HG03469 (cell line): ENCODE results near the gene EFCAB6.

ENCODE experiments used
- ATAC-seq: cut with Tn5 transposase; IDR thresholded peaks from one replicate; pipeline ENCODE4 v1.9.1; 2021; ENCODE audit warnings: mild to moderate bottlenecking, moderate library complexity, moderate number of reproducible peaks; ENCODE audit not compliant: unreplicated experiment

The EFCAB6 gene

DNA sequence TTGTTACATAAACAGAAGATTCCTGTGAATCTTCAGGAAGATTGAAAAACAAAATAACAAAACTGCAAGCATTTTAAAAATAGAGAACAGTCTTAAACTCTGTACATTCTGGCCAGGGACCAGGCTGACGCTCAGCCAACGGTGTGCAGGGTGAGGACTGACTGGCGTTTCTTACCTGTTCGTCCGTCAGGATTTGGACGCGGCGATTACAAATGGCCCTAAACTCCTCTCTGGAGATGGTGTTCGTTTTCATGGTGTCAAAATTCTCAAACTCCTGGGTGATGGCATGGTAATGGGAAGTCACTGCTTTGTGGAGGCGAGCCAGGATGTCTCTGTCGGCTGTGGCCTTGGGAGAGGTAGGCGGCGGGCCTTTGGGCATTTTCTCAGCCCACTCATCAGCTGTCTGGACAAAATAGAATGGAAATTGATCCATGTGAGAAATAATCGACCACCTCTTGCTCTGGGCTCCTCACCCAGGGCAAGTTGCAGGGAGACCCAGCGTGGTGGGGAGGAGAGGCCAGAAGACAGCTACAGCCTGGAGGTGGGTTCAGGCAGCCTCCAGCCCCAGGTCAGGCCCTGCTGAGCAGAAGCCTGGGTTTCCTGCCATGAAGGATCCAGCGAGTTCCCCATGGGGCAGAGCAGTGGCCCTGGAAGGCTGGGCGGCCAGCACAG lies 257.3 kb downstream of the EFCAB6 start:
- ATAC-seq: no peak

DNA sequence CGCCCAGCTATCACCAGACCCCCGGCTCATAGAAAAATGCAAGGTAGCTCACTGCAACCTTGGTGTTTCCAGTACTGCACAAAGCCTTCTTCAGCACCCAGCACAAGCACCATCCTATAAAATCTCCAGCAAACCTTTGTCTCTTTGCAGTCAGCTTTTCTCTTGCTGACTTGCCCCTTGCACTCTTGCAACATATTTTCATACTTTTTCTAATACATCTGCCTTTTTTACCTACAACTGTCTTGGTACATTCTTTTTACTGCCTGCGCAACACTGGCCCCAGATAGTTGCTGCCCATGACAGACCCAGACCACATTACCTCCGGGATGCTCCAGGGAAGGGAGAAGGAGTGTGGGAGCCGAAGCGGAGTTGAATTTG lies 257.9 kb downstream of the EFCAB6 start:
- ATAC-seq: no peak

- no peak for ATAC-seq
Observed at GRCh38 chr22:43553451-43554258, 258.4 kb downstream of the EFCAB6 start.

- no peak for ATAC-seq
Observed at GRCh38 chr22:43550672-43551071, 261.4 kb downstream of the EFCAB6 start.

GRCh38 chr22:43550024-43550620 lies 262.0 kb downstream of the EFCAB6 start:
- ATAC-seq: no peak

GRCh38 chr22:43546186-43546585 lies 265.9 kb downstream of the EFCAB6 start:
- ATAC-seq: no peak

DNA sequence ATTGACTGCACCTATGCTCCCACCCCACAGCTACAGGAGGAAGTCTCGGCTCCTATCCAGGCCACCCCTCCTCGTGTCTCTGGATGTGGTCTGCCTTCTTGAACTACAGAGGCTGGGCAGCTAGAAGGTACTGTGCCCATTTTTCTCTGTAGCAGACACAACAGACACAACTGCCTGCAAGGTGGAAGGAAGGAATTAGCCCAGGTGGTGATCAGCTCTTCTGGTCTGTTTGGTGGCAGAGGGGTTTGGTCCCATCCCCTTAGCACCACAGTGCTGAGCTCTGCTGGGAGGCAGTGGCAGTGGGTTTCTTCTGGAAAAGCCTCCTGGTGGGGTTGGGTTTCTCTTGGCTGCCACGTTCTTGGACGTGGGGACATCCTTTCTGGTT lies 267.8 kb downstream of the EFCAB6 start:
- ATAC-seq: no peak

DNA sequence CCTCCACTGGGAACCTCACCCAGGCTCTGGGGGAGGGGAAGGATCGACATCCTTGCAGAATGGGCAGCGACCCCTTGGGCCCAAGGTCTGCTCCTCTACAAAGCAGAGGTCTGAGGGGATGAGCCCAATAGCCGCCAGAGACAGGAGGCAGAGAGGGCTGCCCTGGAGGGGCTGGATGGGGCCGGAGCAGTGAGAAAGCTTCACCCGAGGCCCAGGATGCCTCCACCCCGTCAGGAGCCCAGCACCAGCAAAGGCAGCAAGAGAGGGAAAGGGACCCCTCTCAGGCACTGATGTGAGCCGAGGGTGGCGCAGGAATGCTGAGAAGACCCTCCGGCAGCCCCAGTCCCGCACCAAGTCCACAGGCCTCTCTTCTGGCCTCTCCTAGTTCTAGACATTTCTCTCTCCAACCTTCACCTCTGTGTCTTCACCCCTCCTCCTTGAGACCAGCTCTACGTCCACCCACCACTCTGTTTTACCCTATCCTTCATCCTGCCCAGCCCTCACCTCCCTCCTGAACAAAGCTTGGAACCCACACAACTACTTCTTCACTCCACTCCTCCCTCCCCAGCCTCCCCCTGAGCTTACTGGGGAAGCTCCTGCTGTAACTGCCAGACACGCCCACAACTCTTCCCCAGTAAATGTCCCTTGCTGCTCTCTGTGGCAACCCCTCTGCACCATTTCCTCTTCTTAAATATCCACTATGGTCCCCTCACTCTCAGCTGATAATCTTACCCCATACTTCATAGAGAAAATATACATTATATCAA lies 268.4 kb downstream of the EFCAB6 start:
- no peak for ATAC-seq

GRCh38 chr22:43542681-43543521 lies 269.2 kb downstream of the EFCAB6 start:
- no peak for ATAC-seq

DNA sequence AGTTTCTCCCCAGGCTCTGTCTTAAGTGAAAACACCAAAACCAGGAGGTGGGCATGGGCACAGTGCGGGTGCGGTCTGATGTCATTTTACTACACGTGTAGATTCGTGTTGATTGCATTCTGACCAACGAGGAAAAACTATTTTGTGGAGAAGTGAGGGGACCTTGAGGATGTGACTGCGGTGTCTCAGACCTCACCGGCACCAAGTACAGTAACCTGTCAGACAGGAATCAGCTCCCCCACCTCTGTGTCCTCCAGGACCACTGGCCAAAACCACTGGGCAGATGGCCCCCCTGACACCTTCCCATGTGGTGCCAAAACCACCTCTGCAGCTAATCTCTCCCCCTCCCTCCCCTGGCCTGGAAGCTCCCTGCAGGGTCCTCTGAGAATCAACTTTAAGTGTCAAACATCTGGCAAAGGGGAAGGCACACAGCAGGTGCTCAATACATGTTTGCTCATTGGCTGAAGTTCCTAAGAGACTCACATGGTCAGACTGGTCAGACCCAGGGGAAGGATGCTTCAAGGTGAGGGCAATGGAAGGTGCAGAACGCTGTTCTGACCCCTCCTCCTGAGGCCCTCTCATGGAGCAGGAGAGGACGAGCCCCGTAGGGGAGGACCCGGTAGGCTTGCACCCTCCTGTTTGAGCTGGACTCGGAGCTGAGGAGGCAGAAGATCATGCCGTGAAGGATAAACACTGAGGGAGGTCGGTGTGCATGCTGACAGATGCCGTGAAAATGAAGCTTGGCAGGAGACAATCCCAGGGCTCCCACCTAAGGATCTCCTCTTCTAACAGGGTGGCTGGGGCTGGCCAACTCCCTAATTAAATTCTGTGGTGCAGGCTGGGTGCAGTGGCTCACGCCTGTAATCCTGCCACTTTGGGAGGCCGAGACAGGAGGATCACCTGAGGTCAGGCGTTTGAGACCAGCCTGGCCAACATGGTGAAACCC lies 270.4 kb downstream of the EFCAB6 start:
- no peak for ATAC-seq

- no peak for ATAC-seq
Observed at GRCh38 chr22:43541022-43541421, 271.1 kb downstream of the EFCAB6 start.

DNA sequence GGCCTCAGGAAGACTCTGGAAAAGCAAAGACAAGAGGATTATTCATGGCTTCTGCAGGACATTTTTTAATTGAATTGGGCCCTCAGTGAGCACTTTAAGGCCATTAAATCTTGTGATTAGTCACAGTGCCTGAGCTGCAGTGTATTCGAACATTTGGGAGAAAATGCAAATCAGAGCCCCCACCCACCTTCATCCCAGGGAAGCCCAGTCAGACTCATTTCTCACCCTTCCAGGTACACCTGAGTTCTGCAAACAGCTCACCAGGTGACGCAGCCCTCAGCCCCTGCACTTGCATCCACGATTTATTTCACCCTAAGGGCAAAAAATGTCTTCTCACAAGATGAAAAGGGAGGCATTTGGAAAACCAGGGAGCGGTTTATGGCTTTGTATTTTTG lies 271.6 kb downstream of the EFCAB6 start:
- ATAC-seq: no peak

DNA sequence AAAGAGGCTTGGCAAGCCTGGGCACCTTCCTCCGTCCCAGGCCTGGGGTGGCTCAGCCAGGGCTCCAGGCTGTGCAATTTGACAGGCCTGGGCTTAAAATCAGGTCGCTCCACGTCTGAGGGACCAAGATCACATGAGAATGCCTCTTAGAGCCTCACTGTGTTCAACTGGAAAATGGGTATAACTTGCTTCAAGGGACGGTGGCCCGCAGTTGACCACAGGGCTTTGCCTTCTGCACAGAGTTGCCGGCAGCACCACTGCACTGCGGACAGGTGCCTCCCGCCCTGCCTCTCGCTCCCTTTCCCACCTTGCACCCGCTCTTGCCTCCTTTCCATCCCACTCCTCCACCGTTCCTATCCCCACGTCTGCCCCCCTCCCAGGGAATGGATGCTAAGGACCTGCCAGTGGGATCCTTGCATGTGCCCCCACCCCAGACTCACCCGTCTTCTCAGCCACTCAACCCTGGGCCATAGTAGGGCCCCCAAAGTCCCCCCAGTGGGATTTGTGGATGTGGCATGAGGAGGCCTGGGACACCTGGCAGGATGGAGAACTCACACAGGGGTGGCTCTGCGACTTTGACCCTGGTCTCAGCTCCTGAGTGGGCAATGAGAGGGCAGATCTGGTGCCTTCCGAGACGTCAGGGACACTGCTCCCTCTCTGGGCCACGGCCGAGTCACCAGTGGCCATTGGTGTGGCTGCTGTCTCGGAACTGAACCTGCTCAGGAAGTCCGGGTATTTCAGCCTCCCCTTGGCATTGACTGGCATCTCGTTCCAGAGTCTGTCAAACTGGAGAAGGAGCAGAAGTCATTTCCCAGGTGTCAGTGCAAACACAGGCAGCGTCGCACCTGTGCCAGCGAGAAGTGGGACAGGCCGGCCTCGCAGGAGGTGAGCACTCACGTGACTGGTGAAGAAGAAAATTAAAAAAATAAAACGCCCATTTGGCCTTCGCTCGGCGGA lies 272.3 kb downstream of the EFCAB6 start:
- no peak for ATAC-seq

DNA sequence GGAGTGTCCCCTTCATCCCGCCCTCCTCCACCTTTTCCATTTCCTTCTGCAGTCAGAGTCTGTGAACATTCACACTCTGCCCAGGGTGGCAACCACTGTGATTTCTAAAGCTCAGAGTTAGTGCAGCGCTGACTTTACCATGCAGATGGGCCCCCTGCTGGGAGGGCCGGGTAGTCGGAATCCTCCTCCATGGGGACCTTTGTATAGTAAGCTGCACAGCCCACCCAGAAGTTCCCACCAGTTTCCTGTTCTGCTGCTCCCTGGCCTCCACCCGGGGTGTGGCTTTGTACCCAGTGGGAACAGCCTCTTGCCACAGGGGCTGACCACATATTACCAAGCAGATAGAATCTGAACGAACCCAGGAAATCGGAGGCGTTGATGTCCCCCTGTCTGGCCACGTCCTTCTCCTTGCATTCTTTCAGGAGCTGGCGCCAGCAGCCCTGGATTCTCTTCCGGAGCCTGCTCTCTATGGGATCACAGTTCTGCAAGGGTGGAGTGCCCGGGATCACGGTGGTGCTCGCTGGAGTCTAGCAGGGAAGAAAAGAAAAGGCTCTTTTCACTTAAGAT lies 275.0 kb downstream of the EFCAB6 start:
- no peak for ATAC-seq

DNA sequence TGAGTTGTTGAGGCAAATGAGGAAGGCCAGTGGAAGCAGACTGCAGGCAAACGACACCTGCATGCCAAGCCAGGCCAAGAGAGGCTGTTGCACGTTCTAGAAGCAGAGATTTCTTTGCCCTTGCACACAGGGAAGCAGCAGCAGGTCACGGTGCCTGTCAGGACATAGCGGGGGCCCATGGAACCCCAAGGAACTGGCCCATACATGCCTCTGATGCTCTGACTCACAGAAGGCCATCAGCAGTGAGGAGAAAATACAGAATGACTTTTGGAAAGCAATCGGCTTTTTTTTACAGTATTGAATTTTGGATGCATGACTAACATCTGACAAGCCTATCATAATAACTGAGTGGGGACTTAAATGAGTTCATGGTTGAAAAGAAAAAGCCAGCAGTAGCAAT lies 276.4 kb downstream of the EFCAB6 start:
- ATAC-seq: no peak

GRCh38 chr22:43535336-43535735 lies 276.8 kb downstream of the EFCAB6 start:
- no peak for ATAC-seq

- ATAC-seq: no peak
Observed at GRCh38 chr22:43534916-43535315, 277.2 kb downstream of the EFCAB6 start.
